HCT116 (cell line): Measurements from ENCODE around the gene SHISA4. TPM values are rescaled to one million over a fixed set of nuclear protein-coding genes. Genes with fewer than 3 reads are reported as not detected.
A peak's percentile ranks its signal among the peaks of the same experiment; 100 is the strongest.

Source experiments
- ATAC-seq: fragments of 200-7000 bp; cut with Tn5 transposase; 2 replicates; pipeline ENCODE4 v1.9.1; 2020; ENCODE audit warnings: mild to moderate bottlenecking, moderate library complexity
- BruUV-seq: library from RNA; stranded (reverse); fragments of 400-500 nt; replicated peaks from 2 replicates; lab custom pipeline; 2021; lab: Mats Ljungman, UMichigan
- CTCF ChIA-PET: fragments of 300-600 bp; sonication (Branson Sonifier 250); formaldehyde crosslinking; loops from one replicate; lab custom pipeline; 2021; ENCODE audit warnings: antibody characterized with exemption; lab: Charles Lee
- POLR2A ChIA-PET: fragments of 300-600, 350-600 bp; sonication (Branson Sonifier 250); formaldehyde crosslinking; loops from one replicate; lab custom pipeline; 2021; ENCODE audit warnings: antibody characterized with exemption; lab: Charles Lee
- RAD21 ChIA-PET, 2 experiments: fragments of 300-600 bp; sonication (Branson Sonifier 250); formaldehyde crosslinking; loops; one replicate each; lab custom pipeline; 2023; ENCODE audit warnings: low total read pairs in 2 of 2; ENCODE audit not compliant: uncharacterized antibody in 2 of 2, unreplicated experiment in 2 of 2, low non-redundant PET in 1 of 2; lab: Charles Lee
- DNase-seq: peaks from one replicate; pipeline ENCODE4 v3.0.0-alpha.2; 2010; ENCODE audit warnings: low read depth, low spot score
- H2AFZ ChIP-seq: fragments of 200-600 bp; shearing (Covaris generic), sonication (generic); 2 replicates; pipeline ENCODE4 v1.6.1; 2017; ENCODE audit warnings: low read depth, mixed run types, mixed read lengths, antibody characterized with exemption, low read length; ENCODE audit not compliant: poor library complexity, severe bottlenecking
- H3K27ac ChIP-seq: 2 replicates; pipeline ENCODE4 v1.5.1; 2012; ENCODE audit warnings: low read depth, low read length
- H3K27me3 ChIP-seq: fragments of 200-600 bp; sonication (generic); 2 replicates; pipeline ENCODE4 v1.6.1; 2016; ENCODE audit warnings: mixed run types, low read length, mixed read lengths; ENCODE audit not compliant: insufficient read depth
- H3K36me3 ChIP-seq, 2 experiments: fragments of 200-500 bp in 1 of 2; fragments of 200-600 bp in 1 of 2; sonication (Bioruptor generic) in 1 of 2; sonication (generic) in 1 of 2; 2 replicates each; pipeline versions ENCODE4 v1.5.1 to v1.6.1; 2014 to 2016; ENCODE audit warnings: low read length in 2 of 2, inconsistent platforms in 1 of 2, mixed read lengths in 1 of 2, mixed run types in 1 of 2; ENCODE audit not compliant: insufficient read depth in 2 of 2, control insufficient read depth in 1 of 2
- H3K4me1 ChIP-seq, 2 experiments: fragments of 200-600 bp in 1 of 2; sonication (generic) in 1 of 2; 2 replicates each; pipeline versions ENCODE4 v1.5.1 to v1.6.1; 2012 to 2017; ENCODE audit warnings: low read length in 2 of 2, inconsistent platforms in 1 of 2, mild to moderate bottlenecking in 1 of 2, mixed read lengths in 1 of 2, mixed run types in 1 of 2, moderate library complexity in 1 of 2; ENCODE audit not compliant: insufficient read depth in 2 of 2, control insufficient read depth in 1 of 2
- H3K4me2 ChIP-seq: fragments of 200-600 bp; sonication (generic); 2 replicates; pipeline ENCODE4 v1.6.1; 2017; ENCODE audit warnings: mixed run types, low read length, mixed read lengths
- H3K4me3 ChIP-seq, 2 experiments: fragments of 200-600 bp in 1 of 2; sonication (generic) in 1 of 2; replicated peaks in 1 of 2; 2 replicates each; pipeline ENCODE4 v1.5.1; 2011 to 2016; ENCODE audit warnings: low read length in 2 of 2, control low read depth in 1 of 2, low read depth in 1 of 2, mild to moderate bottlenecking in 1 of 2, mixed read lengths in 1 of 2, mixed run types in 1 of 2
- H3K79me2 ChIP-seq: fragments of 200-600 bp; sonication (generic); 2 replicates; pipeline ENCODE4 v1.6.1; 2017; ENCODE audit warnings: mild to moderate bottlenecking, mixed run types, low read length, moderate library complexity, mixed read lengths; ENCODE audit not compliant: insufficient read depth
- H3K9ac ChIP-seq: fragments of 200-600 bp; sonication (generic); 2 replicates; pipeline ENCODE4 v1.6.1; 2016; ENCODE audit warnings: low read length, mixed read lengths
- H3K9me2 ChIP-seq: fragments of 200-600 bp; sonication (generic), shearing (Covaris generic); 2 replicates; pipeline ENCODE4 v1.6.1; 2017; ENCODE audit warnings: mixed run types, mild to moderate bottlenecking, moderate library complexity; ENCODE audit not compliant: insufficient read depth
- H3K9me3 ChIP-seq, 2 experiments: fragments of 200-500 bp in 1 of 2; fragments of 200-600 bp in 1 of 2; sonication (Bioruptor generic) in 1 of 2; sonication (generic) in 1 of 2; 2 replicates each; pipeline ENCODE4 v1.6.1; 2014 to 2017; ENCODE audit warnings: low read length in 2 of 2, mixed read lengths in 2 of 2, inconsistent platforms in 1 of 2, low read depth in 1 of 2, mild to moderate bottlenecking in 1 of 2, mixed run types in 1 of 2, moderate library complexity in 1 of 2; ENCODE audit not compliant: control insufficient read depth in 1 of 2, insufficient read depth in 1 of 2
- H4K20me1 ChIP-seq: fragments of 200-600 bp; sonication (generic), shearing (Covaris generic); 2 replicates; pipeline ENCODE4 v1.6.1; 2017; ENCODE audit warnings: mixed run types, mild to moderate bottlenecking, moderate library complexity; ENCODE audit not compliant: insufficient read depth
- CBX3 ChIP-seq: IDR thresholded peaks from 2 replicates; pipeline ENCODE4 v1.6.1; 2012; ENCODE audit warnings: low read depth
- CTCF ChIP-seq, 3 experiments: fragments of 200-600 bp in 1 of 3; sonication (generic) in 1 of 3; IDR thresholded peaks in 2 of 3; conservative IDR thresholded peaks in 1 of 3; 2 replicates each; pipeline ENCODE4 v1.5.1; 2012 to 2017; ENCODE audit warnings: low read depth in 2 of 3, low read length in 2 of 3, antibody characterized with exemption in 1 of 3, borderline replicate concordance in 1 of 3, control low read depth in 1 of 3, mild to moderate bottlenecking in 1 of 3, mixed read lengths in 1 of 3, mixed run types in 1 of 3, moderate library complexity in 1 of 3; ENCODE audit not compliant: insufficient read depth in 1 of 3
- EGR1 ChIP-seq: IDR thresholded peaks from 2 replicates; pipeline ENCODE4 v1.6.1; 2012; ENCODE audit warnings: low read depth
- ELF1 ChIP-seq: IDR thresholded peaks from 2 replicates; pipeline ENCODE4 v1.6.1; 2012; ENCODE audit warnings: low read depth, borderline replicate concordance
- EZH2phosphoT487 ChIP-seq: fragments of 200-600 bp; IDR thresholded peaks from 2 replicates; pipeline ENCODE4 v1.6.1; 2018; ENCODE audit warnings: antibody characterized with exemption, borderline replicate concordance
- JUND ChIP-seq: IDR thresholded peaks from 2 replicates; pipeline ENCODE4 v1.6.1; 2012
- POLR2AphosphoS5 ChIP-seq: IDR thresholded peaks from 2 replicates; pipeline ENCODE4 v1.6.1; 2011; ENCODE audit warnings: mild to moderate bottlenecking, low read depth, low read length, moderate library complexity
- SIN3A ChIP-seq: IDR thresholded peaks from 2 replicates; pipeline ENCODE4 v1.6.1; 2012; ENCODE audit warnings: low read depth
- SRF ChIP-seq: IDR thresholded peaks from 2 replicates; pipeline ENCODE4 v1.6.1; 2012; ENCODE audit warnings: low read depth
- TCF7L2 ChIP-seq: IDR thresholded peaks from 2 replicates; pipeline ENCODE4 v1.7.0; 2011; ENCODE audit warnings: borderline replicate concordance, inconsistent platforms; ENCODE audit not compliant: insufficient read depth, insufficient read length; ENCODE audit errors: extremely low read depth
- YY1 ChIP-seq: IDR thresholded peaks from 2 replicates; pipeline ENCODE4 v1.6.1; 2011; ENCODE audit warnings: low read length, low read depth, moderate library complexity, mild to moderate bottlenecking; ENCODE audit not compliant: insufficient replicate concordance; ENCODE audit errors: extremely low read depth
- ZBTB33 ChIP-seq: IDR thresholded peaks from 2 replicates; pipeline ENCODE4 v1.6.1; 2011; ENCODE audit warnings: mild to moderate bottlenecking, low read length, moderate library complexity; ENCODE audit not compliant: insufficient replicate concordance; ENCODE audit errors: extremely low read depth
- ZFX ChIP-seq: fragments of 450-650 bp; IDR thresholded peaks from 2 replicates; pipeline ENCODE4 v1.6.1; 2017
- ZNF274 ChIP-seq: fragments of 200-500 bp; sonication (Bioruptor generic); IDR thresholded peaks from 2 replicates; pipeline ENCODE4 v1.6.1; 2014; ENCODE audit warnings: mild to moderate bottlenecking, low read depth, low read length, inconsistent platforms
- intact Hi-C: fragments of 100-400 bp; cut with micrococcal nuclease; formaldehyde crosslinking; loops from 2 replicates; pipeline ENCODE4 v1.10.0; 2022
- total RNA-seq: library from RNA; stranded (reverse); gene quantifications from one replicate; pipeline ENCODE4 v1.2.1, GENCODE V29; 2021; ENCODE audit not compliant: unreplicated experiment

SHISA4 gene
- total RNA-seq, 1 experiment from 2014 or later: 15.2 TPM

- BruUV-seq: no TSS peak
- ChIA-PET RAD21 (no interaction called here), POLR2A (interaction anchor here (0.9 to 2.0 kb wide), 7 partner anchors 9 to 169 kb away, joined by 3 to 9 read pairs (median 3); partner anchors contain the start of gene ELF3), CTCF (interaction anchor here (1.2 to 4.2 kb wide), 5 partner anchors 12 to 119 kb away, joined by 3 to 27 read pairs (median 5); partner anchors contain the start of gene IPO9)
- Histone ChIP-seq H2AFZ (no peak overlapping the region), H3K4me1 (peaks cover 43 to 64% of the 10 kb centered on the region in 2 experiments), H3K27ac (peak overlapping the region; percentile 64), H3K36me3 (no peaks in the 10 kb centered on the region), H3K79me2 (no peaks in the 10 kb centered on the region), H3K4me3 (peak overlapping the region in 1 of 2 experiments; percentile 23; a peak in 3 of 4 replicates), H3K27me3 (no peaks in the 10 kb centered on the region), H3K9ac (peak overlapping the region; percentile 54), H3K4me2 (peak overlapping the region; percentile 71), H3K9me3 (no peaks in the 10 kb centered on the region), H4K20me1 (no peaks in the 10 kb centered on the region), H3K9me2 (no peaks in the 10 kb centered on the region)
- TF ChIP-seq POLR2AphosphoS5 (peak; percentile 50; the same call in 1 of the 2 replicates), TCF7L2 (peak; percentile 50), ZNF274 (no peak)
- intact Hi-C loops: no loop called here
- ATAC-seq (peak; percentile 28), DNase-seq (peak; percentile 41)
These were observed 4.9 kb upstream of the SHISA4 start for GRCh38 chr1:201883786-201884185.

GRCh38 chr1:201884425-201884824, 4.3 kb upstream of the SHISA4 start:
- peak overlapping the region in 1 of 2 experiments; percentile 23; a peak in 1 of 4 replicates for H3K4me3 ChIP-seq
- no TSS peak for BruUV-seq
- no peaks in the 10 kb centered on the region for H3K79me2 ChIP-seq
- peak overlapping the region; percentile 54 for H3K9ac ChIP-seq
- no peaks in the 10 kb centered on the region for H4K20me1 ChIP-seq
- no peak overlapping the region for H2AFZ ChIP-seq
- intact Hi-C loops: no loop called here
- H3K4me1 ChIP-seq: peaks cover 47 to 71% of the 10 kb centered on the region in 2 experiments
- H3K9me3 ChIP-seq: no peaks in the 10 kb centered on the region
- no peak for ATAC-seq
- H3K27ac ChIP-seq: peak overlapping the region; percentile 64
- ChIA-PET POLR2A (interaction anchor here (1.3 kb wide), 1 partner anchor 9 kb away, joined by 3 read pairs; no protein-coding TSS in a partner anchor), CTCF (interaction anchor here (1.2 to 4.2 kb wide), 3 partner anchors 11 to 118 kb away, joined by 4 to 27 read pairs (median 5); no protein-coding TSS in a partner anchor), RAD21 (interaction anchor here in 1 of 2 experiments (0.6 kb wide), 1 partner anchor 12 kb away, joined by 3 read pairs; no protein-coding TSS in a partner anchor)
- H3K36me3 ChIP-seq: no peaks in the 10 kb centered on the region
- H3K9me2 ChIP-seq: no peaks in the 10 kb centered on the region
- no peak for DNase-seq
- peak overlapping the region; percentile 71 for H3K4me2 ChIP-seq
- H3K27me3 ChIP-seq: no peaks in the 10 kb centered on the region
- TF ChIP-seq JUND (no peak), SRF (no peak), CTCF (IDR thresholded peaks at IDR 0.05 in 2 of 3, conservative IDR thresholded peaks at IDR 0.05 in 1 of 3; ENCODE audit: borderline replicate concordance in 1 of 3, insufficient read depth in 1 of 3, low read depth in 2 of 3, low read length in 2 of 3) (no peak), CBX3 (no peak), ELF1 (no peak), ZBTB33 (no peak), TCF7L2 (no peak), POLR2AphosphoS5 (no peak), EGR1 (no peak), ZFX (no peak), YY1 (no peak), SIN3A (no peak), EZH2phosphoT487 (no peak)
